Measurements from ENCODE around the gene MRPL42. TPM values are rescaled to one million over a fixed set of nuclear protein-coding genes. Genes with fewer than 3 reads are reported as not detected.

MRPL42 gene
- total and polyA plus RNA-seq, 12 donors = 21.9 to 131 (median 81.9) TPM

DNA sequence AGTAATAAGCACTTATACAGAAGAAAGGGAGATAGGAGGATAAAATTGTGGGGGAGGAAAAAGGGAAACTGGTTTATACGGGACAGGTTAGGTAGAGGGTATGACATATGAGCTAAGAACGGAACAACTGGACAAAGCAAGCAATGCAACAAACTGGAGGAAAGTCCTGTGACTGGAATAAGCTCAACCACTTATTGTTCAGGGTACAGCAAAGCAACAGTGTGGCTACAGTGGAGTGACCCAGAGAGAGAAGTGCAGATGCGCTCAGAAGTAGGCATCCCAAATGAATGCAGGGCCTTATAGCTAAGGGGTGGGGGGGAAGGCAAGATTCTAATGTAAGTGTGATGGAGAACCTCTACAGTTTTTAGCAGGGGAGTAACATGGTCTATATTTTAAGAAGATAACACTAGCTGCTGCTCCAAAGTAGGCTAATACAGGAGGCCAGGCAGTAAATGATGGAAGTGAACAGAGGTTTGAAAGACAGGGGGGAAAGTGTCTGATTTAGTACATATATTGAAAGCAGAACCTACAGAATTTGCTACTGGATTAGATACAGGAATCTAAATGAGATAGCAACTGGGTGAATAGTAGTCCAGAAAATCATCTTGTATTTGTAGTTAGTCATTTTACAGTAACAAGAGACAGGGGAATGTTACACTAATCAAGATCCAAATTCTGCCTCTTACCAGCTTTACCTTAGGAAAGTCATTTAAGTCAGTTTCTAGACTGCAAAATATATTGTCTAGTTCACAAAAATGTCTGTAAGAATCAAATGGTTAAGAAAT is 28.9 kb upstream of the MRPL42 start:
- Histone ChIP-seq H3K36me3 (replicated peaks in 1 of 2) (no peaks in the 10 kb centered on the region), H3K4me3 (no peak overlapping the region), H3K4me1 (replicated peaks in 1 of 2) (peaks cover 34 to 75% of the 10 kb centered on the region in 2 donors), H3K27me3 (no peaks in the 10 kb centered on the region), H3K27ac (no peak overlapping the region), H3K9me3 (replicated peaks in 1 of 3) (no peaks in the 10 kb centered on the region)
- no peak for TF ChIP-seq POLR2A (IDR thresholded peaks at IDR 0.05)
- TF ChIP-seq, protein P1, sequence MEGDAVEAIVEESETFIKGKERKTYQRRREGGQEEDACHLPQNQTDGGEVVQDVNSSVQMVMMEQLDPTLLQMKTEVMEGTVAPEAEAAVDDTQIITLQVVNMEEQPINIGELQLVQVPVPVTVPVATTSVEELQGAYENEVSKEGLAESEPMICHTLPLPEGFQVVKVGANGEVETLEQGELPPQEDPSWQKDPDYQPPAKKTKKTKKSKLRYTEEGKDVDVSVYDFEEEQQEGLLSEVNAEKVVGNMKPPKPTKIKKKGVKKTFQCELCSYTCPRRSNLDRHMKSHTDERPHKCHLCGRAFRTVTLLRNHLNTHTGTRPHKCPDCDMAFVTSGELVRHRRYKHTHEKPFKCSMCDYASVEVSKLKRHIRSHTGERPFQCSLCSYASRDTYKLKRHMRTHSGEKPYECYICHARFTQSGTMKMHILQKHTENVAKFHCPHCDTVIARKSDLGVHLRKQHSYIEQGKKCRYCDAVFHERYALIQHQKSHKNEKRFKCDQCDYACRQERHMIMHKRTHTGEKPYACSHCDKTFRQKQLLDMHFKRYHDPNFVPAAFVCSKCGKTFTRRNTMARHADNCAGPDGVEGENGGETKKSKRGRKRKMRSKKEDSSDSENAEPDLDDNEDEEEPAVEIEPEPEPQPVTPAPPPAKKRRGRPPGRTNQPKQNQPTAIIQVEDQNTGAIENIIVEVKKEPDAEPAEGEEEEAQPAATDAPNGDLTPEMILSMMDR (IDR thresholded peaks at IDR 0.05) = no peak
- 66 to 75% (median 71%) methylated on average over 3 of the region's 3 CpGs for WGBS, 4 donors
- intact Hi-C loops (cut with DNase I) = no loop called here
- DNase-seq = no peak

DNA sequence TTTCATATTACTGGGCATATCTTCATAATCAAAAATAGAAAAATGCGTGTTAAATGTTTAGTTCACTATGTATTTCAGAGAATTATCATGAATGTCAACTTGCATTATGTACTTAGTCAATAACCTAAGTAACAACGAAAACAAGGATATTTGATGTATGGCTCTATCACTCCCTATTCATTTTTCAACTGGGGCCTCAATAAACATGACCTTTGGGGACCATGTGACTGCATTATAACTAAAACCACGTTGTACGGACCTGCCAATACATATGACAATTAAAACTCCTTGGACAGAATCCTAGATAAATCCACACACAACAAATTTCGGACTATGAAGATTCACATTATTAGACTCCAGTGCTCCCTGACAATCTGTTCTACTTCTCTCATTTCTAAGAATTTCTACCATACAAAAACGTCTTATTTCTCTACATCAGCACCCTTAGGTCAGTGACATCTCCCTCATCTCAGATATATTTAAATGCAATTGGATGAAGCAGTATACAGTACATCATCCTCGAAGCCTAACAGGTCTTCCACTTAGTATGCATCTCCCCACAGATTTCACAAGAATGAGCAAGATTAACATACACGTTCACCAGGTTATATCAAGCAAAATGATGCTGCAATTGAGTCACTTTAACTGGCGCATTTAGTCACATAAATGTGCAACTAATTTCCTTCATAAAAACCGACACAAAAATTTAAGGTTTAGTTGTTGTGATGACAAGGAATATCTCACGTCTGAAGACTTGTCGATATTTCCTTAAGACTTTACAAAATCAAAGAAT is 27.1 kb upstream of the MRPL42 start:
- Histone ChIP-seq H3K9me3 (replicated peaks in 1 of 3) (no peaks in the 10 kb centered on the region), H3K27me3 (no peaks in the 10 kb centered on the region), H3K4me3 (peak overlapping the region in 2 of 4 donors; percentile 81 to 99), H3K27ac (no peak overlapping the region), H3K36me3 (replicated peaks in 1 of 2) (no peaks in the 10 kb centered on the region), H3K4me1 (replicated peaks in 1 of 2) (peaks cover 22 to 58% of the 10 kb centered on the region in 2 donors)
- intact Hi-C loops (cut with DNase I) = no loop called here
- WGBS, 4 donors = 22 to 25% (median 22%) methylated on average over 12 of the region's 12 CpGs
- TF ChIP-seq, protein P1 (IDR thresholded peaks at IDR 0.05) = no peak
- no peak for TF ChIP-seq POLR2A (IDR thresholded peaks at IDR 0.05)
- no peak for DNase-seq

DNA sequence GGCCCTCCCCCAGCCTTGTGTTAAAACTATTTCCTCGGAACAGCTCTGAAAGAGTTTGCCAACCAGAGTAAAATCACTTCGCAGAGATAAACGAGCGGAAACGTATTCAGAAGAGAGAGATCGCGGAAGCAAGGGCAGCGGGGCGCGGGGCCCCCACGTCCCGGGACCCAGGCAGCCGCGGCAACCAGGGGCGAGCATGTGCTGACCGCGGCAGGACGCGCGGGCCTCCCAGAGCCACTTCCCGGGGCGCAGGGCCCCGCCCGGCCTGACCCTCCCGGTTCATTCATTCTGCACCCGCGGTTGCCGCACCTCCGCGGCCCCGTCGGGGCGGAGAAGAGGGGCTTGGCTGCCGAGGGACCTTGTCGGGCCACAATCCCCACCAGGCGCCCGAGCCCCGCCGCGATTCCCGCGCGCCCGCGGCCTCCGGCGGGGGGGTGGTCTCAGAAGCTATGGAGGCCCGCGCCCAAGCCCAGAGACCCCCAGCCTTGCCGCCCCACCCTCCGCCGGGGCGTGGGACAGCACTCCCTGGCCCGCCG is 26.2 kb upstream of the MRPL42 start:
- TF ChIP-seq POLR2A (IDR thresholded peaks at IDR 0.05) = no peak
- TF ChIP-seq, protein P1 (IDR thresholded peaks at IDR 0.05) = no peak
- DNase-seq = peak; percentile 28 to 60 (median 49)
- intact Hi-C loops (cut with DNase I) = no loop called here
- Histone ChIP-seq H3K27ac (peak overlapping the region; percentile 40 to 95 (median 92)), H3K27me3 (no peaks in the 10 kb centered on the region), H3K9me3 (replicated peaks in 1 of 3) (no peaks in the 10 kb centered on the region), H3K4me1 (replicated peaks in 1 of 2) (peaks cover 22 to 48% of the 10 kb centered on the region in 2 donors), H3K36me3 (replicated peaks in 1 of 2) (no peaks in the 10 kb centered on the region), H3K4me3 (peak overlapping the region; percentile 72 to 99 (median 79))
- 0 to 1% (median 0%) methylated on average over 20 to 54 of the region's 55 CpGs for WGBS, 4 donors
